Ishikawa (cell line): ENCODE measurements around the gene TOP1.

ENCODE experiments used
- CEBPB ChIP-seq: IDR thresholded peaks from 2 replicates; pipeline ENCODE4 v1.6.1; 2012
- CREB1 ChIP-seq: IDR thresholded peaks from 2 replicates; pipeline ENCODE4 v1.6.1; 2012; ENCODE audit warnings: low read depth
- EGR1 ChIP-seq: IDR thresholded peaks from 2 replicates; pipeline ENCODE4 v1.6.1; 2012
- EP300 ChIP-seq: IDR thresholded peaks from 2 replicates; pipeline ENCODE4 v1.6.1; 2012; ENCODE audit warnings: borderline replicate concordance
- MAX ChIP-seq: IDR thresholded peaks from 2 replicates; pipeline ENCODE4 v1.6.1; 2012
- RAD21 ChIP-seq: IDR thresholded peaks from 2 replicates; pipeline ENCODE4 v1.6.1; 2012; ENCODE audit warnings: low read depth
- TAF1 ChIP-seq: IDR thresholded peaks from 2 replicates; pipeline ENCODE4 v1.6.1; 2012; ENCODE audit warnings: low read depth, mild to moderate bottlenecking
- TCF12 ChIP-seq: IDR thresholded peaks from 2 replicates; pipeline ENCODE4 v1.6.1; 2012; ENCODE audit warnings: low read depth
- TEAD4 ChIP-seq: IDR thresholded peaks from 2 replicates; pipeline ENCODE4 v1.6.1; 2012
- USF1 ChIP-seq: IDR thresholded peaks from 2 replicates; pipeline ENCODE4 v1.6.1; 2012
- YY1 ChIP-seq: IDR thresholded peaks from 2 replicates; pipeline ENCODE4 v1.6.1; 2012; ENCODE audit warnings: low read depth
- ZBTB7A ChIP-seq: IDR thresholded peaks from 2 replicates; pipeline ENCODE4 v1.6.1; 2012; ENCODE audit warnings: low read depth

- TF ChIP-seq CEBPB (no peak), EP300 (no peak), TAF1 (no peak), TEAD4 (no peak), CREB1 (no peak), ZBTB7A (no peak), TCF12 (no peak), RAD21 (no peak), MAX (no peak), YY1 (no peak), USF1 (no peak), EGR1 (no peak)
Observed at GRCh38 chr20:41142245-41142644, 113.6 kb downstream of the TOP1 start.
